ENCODE results near the gene DNAJB13.
A peak's percentile ranks its signal among the peaks of the same experiment; 100 is the strongest.

Gene DNAJB13

GRCh38 chr11:74000307-74001133, 49.7 kb downstream of the DNAJB13 start:
- DNase-seq = no peak

DNA sequence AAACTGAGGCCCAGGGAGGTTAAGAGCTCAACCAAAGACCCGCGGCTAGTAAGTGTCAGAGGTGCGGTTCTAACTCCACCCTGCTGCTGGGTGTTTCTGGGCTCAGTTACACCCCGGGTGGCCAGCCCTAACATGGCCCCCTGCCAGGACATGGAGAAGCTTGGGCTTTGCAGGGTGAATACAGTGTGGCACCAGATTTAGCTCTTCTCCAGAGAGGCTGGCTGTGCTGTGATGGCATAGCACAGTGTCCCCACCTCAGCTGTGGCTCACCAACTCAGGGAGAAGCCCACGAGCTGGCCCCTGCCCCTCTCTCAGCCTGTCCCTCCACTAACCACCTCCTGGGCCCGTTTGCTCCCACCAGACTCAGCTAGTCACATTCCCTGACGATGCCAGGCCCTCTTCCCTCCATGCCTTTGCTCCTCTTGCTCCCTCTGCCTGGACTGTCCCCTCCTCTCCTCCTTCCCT, 51.0 kb downstream of the DNAJB13 start:
- DNase-seq = no peak

GRCh38 chr11:74002832-74003231, 52.0 kb downstream of the DNAJB13 start:
- DNase-seq = no peak

- DNase-seq = no peak
Measured at GRCh38 chr11:74004046-74004695, 53.3 kb downstream of the DNAJB13 start.

DNA sequence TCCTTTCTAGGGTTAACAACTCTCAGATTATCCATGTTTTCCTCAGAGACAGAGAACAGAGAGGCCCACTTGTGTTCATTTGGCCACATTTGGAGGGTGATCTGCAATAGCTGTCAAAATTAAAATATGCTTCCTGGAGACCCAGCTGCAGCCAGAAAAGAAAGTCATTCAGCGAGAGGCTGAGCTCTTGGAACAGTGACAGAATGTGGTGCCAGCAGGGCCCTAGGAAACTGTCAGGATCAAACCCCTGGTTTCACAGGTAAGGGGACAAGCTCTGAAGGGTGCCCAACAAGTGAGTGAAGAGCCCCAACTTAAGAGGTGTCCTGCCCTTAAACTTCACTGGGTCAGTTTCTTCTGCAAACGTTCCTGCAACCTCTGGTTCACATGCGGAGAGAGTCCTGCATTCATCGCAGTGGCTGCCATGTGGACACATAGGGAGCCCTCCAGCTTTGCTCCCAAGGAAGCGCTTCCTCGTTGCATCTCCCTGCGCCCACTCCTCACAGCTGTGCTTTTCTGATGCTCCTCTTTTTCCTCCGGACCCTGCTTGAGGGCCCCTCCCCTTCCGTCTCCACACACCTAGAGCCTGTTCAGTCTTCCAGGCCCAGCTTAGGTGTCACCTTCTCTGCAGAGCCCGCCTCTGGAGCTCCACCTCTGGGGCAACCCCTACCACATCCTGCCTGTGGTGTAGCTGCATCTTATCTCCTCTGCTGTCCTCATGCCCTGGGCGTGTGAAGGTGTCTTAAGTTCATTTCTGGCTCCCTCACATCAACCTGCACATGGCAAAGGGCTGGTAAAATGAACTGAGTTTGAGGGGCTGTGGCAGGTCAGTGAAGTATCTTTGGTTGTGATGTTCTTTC, 54.2 kb downstream of the DNAJB13 start:
- no peak for DNase-seq

- no peak for DNase-seq
Measured at GRCh38 chr11:74005721-74006517, 55.1 kb downstream of the DNAJB13 start.

DNA sequence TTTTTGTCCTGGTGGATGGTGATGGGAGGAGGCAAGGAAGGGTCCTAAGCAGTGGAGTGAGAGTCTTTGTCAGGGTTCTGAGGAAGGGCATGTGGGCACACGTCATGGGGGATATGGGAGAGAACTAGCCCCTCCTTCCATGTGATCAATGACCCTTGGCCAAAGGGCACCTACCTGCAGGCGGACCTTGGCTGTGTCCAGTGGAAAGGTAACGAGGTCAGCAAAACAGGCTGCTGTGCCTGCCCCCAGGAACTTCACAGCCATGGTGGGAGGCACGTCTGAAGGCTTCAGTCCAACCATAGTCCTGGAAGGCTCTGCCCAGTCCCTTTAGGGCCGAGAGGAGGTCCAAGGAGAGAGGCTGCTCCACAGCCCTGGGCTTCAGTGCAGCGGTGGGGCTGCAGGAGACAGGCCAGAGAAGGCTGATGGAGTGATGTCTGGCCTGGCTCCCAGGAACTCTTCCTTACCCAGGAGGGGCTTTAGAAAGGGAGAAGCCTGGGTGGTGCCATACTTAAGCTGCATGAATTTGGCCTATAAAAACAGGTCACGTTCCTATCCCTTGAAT, 56.0 kb downstream of the DNAJB13 start:
- no peak for DNase-seq

- no peak for DNase-seq
Measured at GRCh38 chr11:74007691-74008372, 57.0 kb downstream of the DNAJB13 start.

DNA sequence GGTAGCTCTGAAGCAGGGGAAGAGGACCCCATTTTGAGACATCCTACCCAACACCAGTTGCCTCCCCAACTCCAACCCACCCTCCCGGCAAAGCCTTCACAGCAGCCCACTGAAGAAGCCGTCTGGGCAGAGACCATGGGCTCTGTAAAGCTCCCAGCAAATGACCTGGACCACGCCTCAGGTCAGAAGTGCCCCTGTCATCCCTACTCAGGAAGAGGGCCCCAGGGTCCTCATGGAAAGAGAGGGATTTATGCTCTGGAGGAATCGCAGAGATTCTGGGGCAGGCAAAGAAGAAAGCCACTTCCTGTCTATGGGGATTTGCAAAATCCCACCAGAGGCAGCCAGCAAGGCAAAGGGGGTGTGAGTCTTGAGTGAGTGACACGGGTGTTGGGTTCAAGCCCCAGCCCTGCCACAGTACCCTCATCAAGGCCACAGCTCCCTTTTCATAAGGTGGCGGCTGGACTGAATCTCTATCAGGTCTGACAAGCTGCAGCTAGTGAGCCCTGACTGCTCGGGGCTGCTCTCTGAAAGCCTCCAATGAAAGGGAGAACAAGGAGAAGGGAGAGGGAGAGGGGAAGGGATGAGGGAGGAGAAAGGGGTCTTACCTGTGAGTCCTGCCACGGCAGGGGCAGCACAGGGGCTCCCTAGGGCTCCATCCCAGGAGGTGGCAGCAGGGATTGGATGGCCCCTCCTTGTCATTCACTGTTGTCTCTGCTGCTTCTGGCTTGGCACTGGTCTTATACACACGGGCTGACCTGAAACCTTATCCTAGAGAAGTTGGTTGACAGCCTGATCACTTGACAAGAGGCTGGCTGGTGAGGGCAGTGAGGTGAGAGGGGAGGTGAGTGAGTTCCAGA, 57.8 kb downstream of the DNAJB13 start, which contains the start of gene UCP3:
UCP3 (minus strand) TSS at position 713 of the 857 bp plus-strand sequence. CDS start 2,043 bp downstream, outside the sequence.
- DNase-seq = no peak

- no peak for DNase-seq
Measured at GRCh38 chr11:74009230-74009547, 58.4 kb downstream of the DNAJB13 start.

DNA sequence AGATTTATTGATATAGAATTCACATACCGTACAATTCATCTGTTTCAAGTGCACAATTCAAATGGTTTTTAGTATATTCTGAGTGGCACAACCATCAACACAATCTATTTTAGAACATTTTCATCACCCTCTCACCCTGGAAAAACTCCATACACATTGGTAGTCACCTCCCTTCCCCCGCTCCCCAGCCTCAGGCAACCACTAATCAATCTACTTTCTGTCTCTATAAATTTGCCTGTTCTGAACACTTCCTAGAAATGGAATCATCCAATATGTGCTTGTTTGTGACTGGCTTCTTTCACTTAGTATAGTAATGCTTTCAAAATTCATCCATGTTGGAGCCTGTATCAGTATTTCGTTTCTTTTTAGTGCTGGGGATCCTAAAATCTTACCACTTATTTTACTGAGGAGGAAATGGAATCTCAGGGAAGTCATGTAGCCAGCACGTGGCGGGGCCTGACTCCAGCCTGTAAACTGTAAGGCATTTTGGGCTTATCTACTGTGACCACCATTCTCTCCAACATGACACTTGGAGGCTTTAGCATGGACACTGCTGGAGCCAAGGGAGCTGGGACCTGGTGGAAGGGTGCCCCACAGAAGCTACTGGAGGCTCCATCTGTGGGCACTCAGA, 59.0 kb downstream of the DNAJB13 start:
- DNase-seq = no peak

DNA sequence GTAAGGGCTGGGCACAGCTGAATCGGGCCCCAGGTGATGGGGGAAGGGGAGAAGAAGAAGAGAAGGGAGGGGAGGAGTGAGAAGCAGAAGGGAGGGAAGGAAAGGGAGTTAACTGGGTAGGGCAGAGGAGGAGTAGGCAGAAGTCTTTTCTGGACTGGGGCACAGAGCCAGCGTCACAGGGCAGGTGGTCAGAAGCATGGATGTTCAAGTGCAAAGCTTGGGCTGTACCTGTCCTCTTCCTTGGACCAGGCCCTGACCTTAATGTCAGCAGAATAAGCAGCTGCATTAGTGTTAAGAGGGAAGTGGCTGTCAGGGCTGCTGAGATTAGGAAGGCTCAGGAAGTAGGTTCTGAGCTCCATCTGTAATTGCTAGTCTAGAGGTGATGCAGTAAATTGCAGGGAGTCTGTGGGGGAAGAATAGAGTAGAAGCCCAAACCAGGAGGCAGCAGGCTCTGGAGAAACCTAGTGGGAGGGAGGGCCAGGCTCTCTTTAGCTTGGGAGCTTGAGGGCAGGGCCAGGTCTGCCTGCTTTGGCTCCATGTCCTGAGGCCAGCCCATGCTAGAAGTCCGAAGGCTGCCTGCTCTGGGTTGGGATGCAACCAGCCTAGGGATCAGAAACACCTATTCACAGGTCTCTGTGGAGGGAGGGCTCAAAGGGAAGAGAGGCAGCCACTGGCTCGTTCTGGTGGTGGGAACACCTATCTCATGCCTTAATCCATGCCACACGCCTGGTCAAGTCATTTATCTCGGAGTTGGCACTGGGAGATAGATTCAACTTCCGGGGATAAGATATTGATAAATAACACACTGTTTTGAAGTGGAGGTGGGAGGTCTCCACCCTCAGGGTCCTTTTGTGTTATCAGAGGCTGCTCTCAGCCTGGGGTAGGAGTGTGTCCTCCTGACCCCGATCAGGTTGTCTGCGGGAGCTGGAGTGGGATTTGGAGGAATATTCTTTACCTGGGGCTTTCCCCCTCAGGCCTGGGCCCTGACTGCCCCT, 59.8 kb downstream of the DNAJB13 start:
- no peak for DNase-seq

GRCh38 chr11:74011360-74012073, 60.7 kb downstream of the DNAJB13 start:
- peak; percentile 50 for DNase-seq

GRCh38 chr11:74012074-74012809, 61.4 kb downstream of the DNAJB13 start:
- DNase-seq = no peak

DNA sequence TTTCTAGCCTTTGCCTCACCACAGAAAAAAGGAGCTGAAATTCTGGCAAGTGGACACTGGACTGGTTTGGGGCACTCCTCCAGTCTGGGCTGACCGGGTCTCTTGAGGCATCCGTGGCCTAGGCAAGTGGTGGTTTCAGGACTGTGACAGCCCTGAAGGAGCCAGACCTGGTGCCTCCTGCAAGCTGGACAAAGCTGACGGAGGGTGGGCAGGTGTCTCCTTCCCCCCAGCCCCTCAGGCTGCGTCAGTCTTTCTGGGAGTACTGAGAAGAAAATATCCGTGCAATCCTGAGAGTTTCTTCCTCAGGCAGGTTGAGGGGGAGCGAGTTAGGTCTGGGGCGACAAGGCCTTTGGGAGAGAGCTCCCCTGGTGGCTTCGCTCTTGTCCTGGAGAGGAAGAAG, 62.3 kb downstream of the DNAJB13 start:
- DNase-seq = no peak

DNA sequence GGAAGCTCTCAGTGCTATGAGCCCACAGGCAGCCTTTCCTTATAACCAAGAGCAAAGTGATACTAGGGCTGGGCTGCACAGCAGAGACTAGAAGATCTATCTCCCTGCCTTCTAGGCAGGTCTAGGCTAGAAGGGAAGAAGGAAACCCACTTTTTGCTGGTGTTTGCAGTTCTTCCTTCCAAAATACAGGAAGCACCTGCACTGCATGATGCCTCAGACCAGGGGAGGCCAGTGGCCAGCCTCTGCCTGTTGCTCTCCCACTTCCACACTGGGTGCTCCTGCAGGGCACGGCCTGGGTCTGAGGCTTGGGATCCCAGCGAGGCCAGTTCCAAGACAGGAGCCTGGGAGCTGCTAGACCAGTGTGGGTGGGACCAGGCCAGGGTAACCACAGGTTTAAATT, 64.1 kb downstream of the DNAJB13 start:
- DNase-seq = no peak
